ENCODE data around the gene SLC26A4.

The SLC26A4 gene

GRCh38 chr7:107744345-107744750 is 83.7 kb downstream of the SLC26A4 start:
- H3K27me3 ChIP-seq (ENCODE audit: insufficient read depth, low read length, poor library complexity) = no peaks in the 10 kb centered on the region
- no peak overlapping the region for H2BK15ac ChIP-seq (replicated peaks; ENCODE audit: low read depth)
- H2BK5ac ChIP-seq (ENCODE audit: low read length) = no peak overlapping the region
- H4K5ac ChIP-seq (ENCODE audit: low read length) = no peak overlapping the region
- H3K18ac ChIP-seq (ENCODE audit: low read length) = no peak overlapping the region
- no peak overlapping the region for H2BK120ac ChIP-seq (ENCODE audit: low read depth, low read length)
- peak overlapping the region; percentile 85 for H3K4me3 ChIP-seq (ENCODE audit: low read length)
- H3K79me2 ChIP-seq (ENCODE audit: control insufficient read depth, insufficient read depth, low read length) = peaks cover 26% of the 10 kb centered on the region
- H3K27ac ChIP-seq (ENCODE audit: low read depth, low read length) = no peak overlapping the region
- no peak overlapping the region for H3K23ac ChIP-seq (ENCODE audit: low read length)
- H3K4me1 ChIP-seq (ENCODE audit: control insufficient read depth, low read depth, low read length) = no peaks in the 10 kb centered on the region
- H3K56ac ChIP-seq (ENCODE audit: low read length) = peak overlapping the region; percentile 94
- H2AK5ac ChIP-seq (ENCODE audit: low read length) = no peak overlapping the region
- peak overlapping the region; percentile 41 for H3K4ac ChIP-seq (ENCODE audit: low read depth, low read length)
- peak overlapping the region; percentile 95 for H3K9ac ChIP-seq (ENCODE audit: low read length)
- peak overlapping the region; percentile 57 for H3K4me2 ChIP-seq (ENCODE audit: low read length)
- no peaks in the 10 kb centered on the region for H3K36me3 ChIP-seq (ENCODE audit: control insufficient read depth, insufficient read depth, low read length)
- DNase-seq = no peak
- no CpG with 5 or more reads among the region's 22 CpGs for WGBS (ENCODE audit: extremely low coverage, insufficient coverage, low lambda C conversion rate)
- H3K79me1 ChIP-seq (ENCODE audit: low read length) = peaks cover 3% of the 10 kb centered on the region
- H4K8ac ChIP-seq (ENCODE audit: low read depth, low read length) = no peak overlapping the region

- H3K9ac ChIP-seq (ENCODE audit: low read length) = no peak overlapping the region
- H3K4ac ChIP-seq (ENCODE audit: low read depth, low read length) = no peak overlapping the region
- no peak overlapping the region for H4K8ac ChIP-seq (ENCODE audit: low read depth, low read length)
- peaks cover 26% of the 10 kb centered on the region for H3K79me2 ChIP-seq (ENCODE audit: control insufficient read depth, insufficient read depth, low read length)
- H3K27ac ChIP-seq (ENCODE audit: low read depth, low read length) = no peak overlapping the region
- WGBS (ENCODE audit: extremely low coverage, insufficient coverage, low lambda C conversion rate) = no CpG with 5 or more reads among the region's 3 CpGs
- H2BK5ac ChIP-seq (ENCODE audit: low read length) = no peak overlapping the region
- no peaks in the 10 kb centered on the region for H3K36me3 ChIP-seq (ENCODE audit: control insufficient read depth, insufficient read depth, low read length)
- H2BK120ac ChIP-seq (ENCODE audit: low read depth, low read length) = no peak overlapping the region
- no peak overlapping the region for H2BK15ac ChIP-seq (replicated peaks; ENCODE audit: low read depth)
- H3K18ac ChIP-seq (ENCODE audit: low read length) = no peak overlapping the region
- no peak overlapping the region for H3K56ac ChIP-seq (ENCODE audit: low read length)
- no peak for DNase-seq
- peaks cover 3% of the 10 kb centered on the region for H3K79me1 ChIP-seq (ENCODE audit: low read length)
- H3K4me2 ChIP-seq (ENCODE audit: low read length) = no peak overlapping the region
- no peak overlapping the region for H2AK5ac ChIP-seq (ENCODE audit: low read length)
- no peak overlapping the region for H4K5ac ChIP-seq (ENCODE audit: low read length)
- H3K27me3 ChIP-seq (ENCODE audit: insufficient read depth, low read length, poor library complexity) = no peaks in the 10 kb centered on the region
- no peak overlapping the region for H3K23ac ChIP-seq (ENCODE audit: low read length)
- no peaks in the 10 kb centered on the region for H3K4me1 ChIP-seq (ENCODE audit: control insufficient read depth, low read depth, low read length)
- no peak overlapping the region for H3K4me3 ChIP-seq (ENCODE audit: low read length)
Measured at GRCh38 chr7:107746006-107746405, 85.4 kb downstream of the SLC26A4 start.

GRCh38 chr7:107751113-107751512 is 90.5 kb downstream of the SLC26A4 start:
- H3K4me1 ChIP-seq (ENCODE audit: control insufficient read depth, low read depth, low read length) = no peaks in the 10 kb centered on the region
- H3K9ac ChIP-seq (ENCODE audit: low read length) = no peak overlapping the region
- H2BK120ac ChIP-seq (ENCODE audit: low read depth, low read length) = no peak overlapping the region
- no peak overlapping the region for H4K8ac ChIP-seq (ENCODE audit: low read depth, low read length)
- H3K79me2 ChIP-seq (ENCODE audit: control insufficient read depth, insufficient read depth, low read length) = peaks cover 7% of the 10 kb centered on the region
- no peak overlapping the region for H2AK5ac ChIP-seq (ENCODE audit: low read length)
- H3K36me3 ChIP-seq (ENCODE audit: control insufficient read depth, insufficient read depth, low read length) = no peaks in the 10 kb centered on the region
- H3K27me3 ChIP-seq (ENCODE audit: insufficient read depth, low read length, poor library complexity) = no peaks in the 10 kb centered on the region
- H3K79me1 ChIP-seq (ENCODE audit: low read length) = peaks cover 1% of the 10 kb centered on the region
- H2BK15ac ChIP-seq (replicated peaks; ENCODE audit: low read depth) = no peak overlapping the region
- H4K5ac ChIP-seq (ENCODE audit: low read length) = no peak overlapping the region
- no CpG with 5 or more reads among the region's 7 CpGs for WGBS (ENCODE audit: extremely low coverage, insufficient coverage, low lambda C conversion rate)
- H2BK5ac ChIP-seq (ENCODE audit: low read length) = no peak overlapping the region
- no peak overlapping the region for H3K4me3 ChIP-seq (ENCODE audit: low read length)
- no peak overlapping the region for H3K56ac ChIP-seq (ENCODE audit: low read length)
- DNase-seq = peak; percentile 13
- no peak overlapping the region for H3K18ac ChIP-seq (ENCODE audit: low read length)
- H3K4me2 ChIP-seq (ENCODE audit: low read length) = no peak overlapping the region
- no peak overlapping the region for H3K27ac ChIP-seq (ENCODE audit: low read depth, low read length)
- H3K4ac ChIP-seq (ENCODE audit: low read depth, low read length) = no peak overlapping the region
- H3K23ac ChIP-seq (ENCODE audit: low read length) = no peak overlapping the region

- Histone ChIP-seq H3K4me3 (ENCODE audit: low read length) (no peak overlapping the region), H2BK120ac (ENCODE audit: low read depth, low read length) (no peak overlapping the region), H4K8ac (ENCODE audit: low read depth, low read length) (no peak overlapping the region), H3K36me3 (ENCODE audit: control insufficient read depth, insufficient read depth, low read length) (peaks cover 9% of the 10 kb centered on the region), H3K79me2 (ENCODE audit: control insufficient read depth, insufficient read depth, low read length) (no peaks in the 10 kb centered on the region), H3K18ac (ENCODE audit: low read length) (no peak overlapping the region), H3K27me3 (ENCODE audit: insufficient read depth, low read length, poor library complexity) (no peaks in the 10 kb centered on the region), H3K9ac (ENCODE audit: low read length) (no peak overlapping the region), H3K79me1 (ENCODE audit: low read length) (peaks cover 1% of the 10 kb centered on the region), H3K4me1 (ENCODE audit: control insufficient read depth, low read depth, low read length) (no peaks in the 10 kb centered on the region), H4K5ac (ENCODE audit: low read length) (no peak overlapping the region), H2BK5ac (ENCODE audit: low read length) (no peak overlapping the region), H2BK15ac (replicated peaks; ENCODE audit: low read depth) (no peak overlapping the region), H3K56ac (ENCODE audit: low read length) (no peak overlapping the region), H3K4ac (ENCODE audit: low read depth, low read length) (no peak overlapping the region), H3K27ac (ENCODE audit: low read depth, low read length) (no peak overlapping the region), H2AK5ac (ENCODE audit: low read length) (no peak overlapping the region), H3K23ac (ENCODE audit: low read length) (no peak overlapping the region), H3K4me2 (ENCODE audit: low read length) (no peak overlapping the region)
- DNase-seq = peak; percentile 11
- WGBS (ENCODE audit: extremely low coverage, insufficient coverage, low lambda C conversion rate) = no CpG with 5 or more reads among the region's 2 CpGs
Measured at GRCh38 chr7:107754642-107755041, 94.0 kb downstream of the SLC26A4 start.

- WGBS (ENCODE audit: extremely low coverage, insufficient coverage, low lambda C conversion rate) = no CpG with 5 or more reads among the region's 1 CpG
- no peaks in the 10 kb centered on the region for H3K79me2 ChIP-seq (ENCODE audit: control insufficient read depth, insufficient read depth, low read length)
Measured at GRCh38 chr7:107758667-107759066, 98.0 kb downstream of the SLC26A4 start.

GRCh38 chr7:107767391-107767790 is 106.8 kb downstream of the SLC26A4 start:
- H3K27me3 ChIP-seq (ENCODE audit: insufficient read depth, low read length, poor library complexity) = no peaks in the 10 kb centered on the region
- H2AK5ac ChIP-seq (ENCODE audit: low read length) = no peak overlapping the region
- no peak overlapping the region for H3K9ac ChIP-seq (ENCODE audit: low read length)
- H3K27ac ChIP-seq (ENCODE audit: low read depth, low read length) = no peak overlapping the region
- no peak overlapping the region for H2BK5ac ChIP-seq (ENCODE audit: low read length)
- H3K79me1 ChIP-seq (ENCODE audit: low read length) = no peaks in the 10 kb centered on the region
- no peak overlapping the region for H3K4ac ChIP-seq (ENCODE audit: low read depth, low read length)
- H3K36me3 ChIP-seq (ENCODE audit: control insufficient read depth, insufficient read depth, low read length) = no peaks in the 10 kb centered on the region
- no peak overlapping the region for H3K56ac ChIP-seq (ENCODE audit: low read length)
- no peak overlapping the region for H3K18ac ChIP-seq (ENCODE audit: low read length)
- H3K4me2 ChIP-seq (ENCODE audit: low read length) = no peak overlapping the region
- no peak overlapping the region for H4K8ac ChIP-seq (ENCODE audit: low read depth, low read length)
- no peak overlapping the region for H3K23ac ChIP-seq (ENCODE audit: low read length)
- H3K4me3 ChIP-seq (ENCODE audit: low read length) = no peak overlapping the region
- DNase-seq = no peak
- H2BK120ac ChIP-seq (ENCODE audit: low read depth, low read length) = no peak overlapping the region
- H2BK15ac ChIP-seq (replicated peaks; ENCODE audit: low read depth) = no peak overlapping the region
- no peaks in the 10 kb centered on the region for H3K4me1 ChIP-seq (ENCODE audit: control insufficient read depth, low read depth, low read length)
- no peak overlapping the region for H4K5ac ChIP-seq (ENCODE audit: low read length)
- no CpG with 5 or more reads among the region's 2 CpGs for WGBS (ENCODE audit: extremely low coverage, insufficient coverage, low lambda C conversion rate)
- H3K79me2 ChIP-seq (ENCODE audit: control insufficient read depth, insufficient read depth, low read length) = no peaks in the 10 kb centered on the region

More at GRCh38 chr7:107758667-107759066, 98.0 kb downstream of the SLC26A4 start:
- Histone ChIP-seq H3K27me3 (ENCODE audit: insufficient read depth, low read length, poor library complexity) (no peaks in the 10 kb centered on the region), H2BK15ac (replicated peaks; ENCODE audit: low read depth) (no peak overlapping the region), H3K18ac (ENCODE audit: low read length) (no peak overlapping the region), H2AK5ac (ENCODE audit: low read length) (no peak overlapping the region), H4K5ac (ENCODE audit: low read length) (no peak overlapping the region), H3K56ac (ENCODE audit: low read length) (no peak overlapping the region), H3K4me1 (ENCODE audit: control insufficient read depth, low read depth, low read length) (no peaks in the 10 kb centered on the region), H3K23ac (ENCODE audit: low read length) (no peak overlapping the region), H3K36me3 (ENCODE audit: control insufficient read depth, insufficient read depth, low read length) (peaks cover 9% of the 10 kb centered on the region), H2BK120ac (ENCODE audit: low read depth, low read length) (no peak overlapping the region), H3K4me3 (ENCODE audit: low read length) (no peak overlapping the region), H3K27ac (ENCODE audit: low read depth, low read length) (no peak overlapping the region), H2BK5ac (ENCODE audit: low read length) (no peak overlapping the region), H3K4me2 (ENCODE audit: low read length) (no peak overlapping the region), H3K4ac (ENCODE audit: low read depth, low read length) (no peak overlapping the region), H3K79me1 (ENCODE audit: low read length) (no peaks in the 10 kb centered on the region), H3K9ac (ENCODE audit: low read length) (no peak overlapping the region), H4K8ac (ENCODE audit: low read depth, low read length) (no peak overlapping the region)
- DNase-seq = no peak

All from mesendoderm (in vitro differentiated cells).